Stimulated activated CD4-positive, alpha-beta T cell treated with anti-CD3 and anti-CD28 coated beads, Interleukin-1b, Interleukin-23, amount 100 ng/mL, for 4 hours (primary cell): ENCODE measurements around the gene PLAAT2.
"Not testable (repeated sequence)": the region's sequence is repeated elsewhere in the genome, so short reads cannot be mapped to it uniquely, and the experiment has no call there.

ENCODE experiments used
- DNase-seq, 2 donors: peaks; one replicate each; pipeline ENCODE4 v3.0.0-alpha.2; 2020; ENCODE audit warnings: low read depth in 2 of 2

The PLAAT2 gene

DNA sequence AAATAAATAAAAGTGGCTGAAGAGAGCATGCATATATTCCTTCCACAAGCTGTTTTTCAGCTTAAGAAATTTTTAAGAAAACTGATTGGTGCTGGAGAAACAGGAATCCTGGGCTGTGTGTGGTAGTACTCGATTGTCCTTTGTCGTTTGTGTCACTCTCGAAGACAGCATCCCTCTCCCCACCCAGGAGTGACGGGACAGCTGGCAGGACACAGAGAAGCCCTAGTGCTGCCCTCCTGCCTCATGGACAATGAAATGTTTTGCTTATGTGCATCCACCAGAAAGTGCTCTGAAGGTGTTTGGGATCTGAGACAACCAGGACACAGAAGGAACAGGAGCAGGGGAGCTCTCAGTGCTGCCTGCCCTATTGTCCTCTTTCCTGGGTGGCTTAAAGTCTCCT, 13.8 kb downstream of the PLAAT2 start:
- DNase-seq: no peak

DNA sequence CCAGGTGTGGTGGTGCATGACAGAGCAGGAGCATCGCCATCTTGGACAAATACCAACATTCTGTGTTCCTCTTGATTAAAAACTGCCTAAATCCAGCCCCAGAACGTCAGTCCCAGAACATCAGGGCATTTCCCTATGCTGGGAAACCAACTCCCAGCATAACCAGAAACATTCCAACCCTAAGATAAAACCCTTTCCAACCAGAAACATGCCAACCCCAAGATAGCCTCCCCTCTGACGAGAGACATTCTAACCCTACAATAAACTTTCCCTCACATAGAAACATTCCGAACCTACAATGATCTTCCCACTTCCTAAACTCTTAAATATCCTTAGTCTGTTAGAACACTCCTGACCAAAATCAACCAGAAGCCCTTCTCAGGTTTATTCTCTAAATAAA, 15.0 kb downstream of the PLAAT2 start:
- no peak for DNase-seq

GRCh38 chr11:63547061-63547460, 16.1 kb downstream of the PLAAT2 start:
- no peak for DNase-seq

- DNase-seq: no peak
Observed at GRCh38 chr11:63543711-63544110, 19.5 kb downstream of the PLAAT2 start.

- DNase-seq: not testable (repeated sequence)
Observed at GRCh38 chr11:63542506-63542905, 20.7 kb downstream of the PLAAT2 start.

GRCh38 chr11:63537293-63538101, 25.7 kb downstream of the PLAAT2 start:
- no peak for DNase-seq

DNA sequence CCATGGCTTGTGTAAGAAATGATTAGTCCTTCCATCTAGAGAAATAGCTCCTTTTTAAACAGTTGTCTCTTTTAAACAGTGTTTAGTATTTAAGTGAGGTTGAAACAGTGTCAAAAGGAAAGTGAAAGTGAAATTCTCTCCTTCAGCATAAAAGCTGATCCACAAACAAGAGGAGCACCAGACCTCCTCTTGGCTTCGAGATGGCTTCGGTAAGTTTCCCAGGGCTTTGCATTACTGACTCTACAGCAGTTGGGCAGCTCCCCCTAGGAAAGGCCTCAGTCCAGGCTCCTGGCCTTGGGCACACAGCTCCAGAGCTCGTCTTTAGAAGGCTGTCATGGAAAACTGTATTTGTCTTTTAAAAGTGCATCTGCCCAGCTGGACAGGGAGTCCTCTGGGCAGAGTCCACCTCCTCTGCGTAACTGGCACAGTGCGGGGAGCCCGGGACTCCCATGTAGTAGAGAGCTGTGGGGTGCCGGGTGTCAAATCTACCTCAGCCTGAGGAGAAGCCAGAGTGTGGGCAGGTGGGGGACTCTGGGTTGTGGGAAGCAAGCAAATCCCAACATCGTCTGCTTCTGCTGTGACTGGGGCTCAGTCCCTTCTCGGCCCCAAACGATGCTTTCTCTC, 26.4 kb downstream of the PLAAT2 start, which contains the start of gene PLAAT4:
TSS of gene PLAAT4 (plus strand) at position 140 of the 624 bp plus-strand sequence. CDS start at position 201, 61 bp downstream.
- DNase-seq: peak; percentile 7 to 25

DNA sequence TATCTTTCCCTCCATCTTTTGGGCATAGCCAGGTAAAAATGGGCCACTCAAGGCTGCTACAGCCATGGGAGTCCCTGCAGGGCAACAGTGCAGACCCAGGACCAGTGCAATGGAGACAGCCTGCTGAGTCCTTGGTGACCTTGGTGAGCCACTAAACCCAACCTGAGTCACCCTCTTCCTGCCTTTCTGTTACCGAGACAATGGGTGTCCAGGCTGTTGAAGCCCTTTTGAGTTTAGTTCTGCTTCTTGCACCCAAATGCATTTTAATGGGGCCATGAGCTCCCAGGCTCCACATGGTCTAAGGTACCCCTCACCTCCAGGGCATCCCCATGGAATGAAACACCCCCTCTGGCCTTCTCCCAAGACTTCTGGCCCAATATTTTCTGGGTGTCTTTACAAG, 27.4 kb downstream of the PLAAT2 start:
- no peak for DNase-seq

DNA sequence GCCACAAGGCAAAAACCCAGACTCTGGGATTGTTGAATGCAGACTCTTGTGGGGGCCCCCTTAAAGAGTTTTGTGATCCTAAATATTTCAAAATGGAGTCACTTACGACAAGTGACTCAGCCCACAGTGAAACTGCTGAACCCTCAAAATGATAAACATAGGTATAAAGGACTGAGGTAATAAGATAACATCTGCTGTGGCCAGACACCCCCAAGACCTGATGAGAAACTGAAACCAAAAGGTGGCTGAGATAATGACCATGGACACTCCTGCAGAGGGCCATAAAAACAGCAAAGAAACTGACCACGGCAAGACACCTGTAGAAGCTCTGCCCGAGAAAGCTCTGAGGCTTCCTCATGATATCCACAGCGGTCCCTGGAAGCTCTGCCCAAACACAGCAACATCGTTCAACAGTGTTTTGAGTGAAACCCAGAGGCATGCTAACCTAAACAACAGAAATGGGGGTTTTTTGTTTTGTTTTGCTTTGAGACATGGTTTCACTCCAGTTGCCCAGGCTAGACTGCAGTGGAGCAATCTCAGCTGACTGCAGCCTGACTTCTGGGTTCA, 28.2 kb downstream of the PLAAT2 start:
- DNase-seq: no peak

DNA sequence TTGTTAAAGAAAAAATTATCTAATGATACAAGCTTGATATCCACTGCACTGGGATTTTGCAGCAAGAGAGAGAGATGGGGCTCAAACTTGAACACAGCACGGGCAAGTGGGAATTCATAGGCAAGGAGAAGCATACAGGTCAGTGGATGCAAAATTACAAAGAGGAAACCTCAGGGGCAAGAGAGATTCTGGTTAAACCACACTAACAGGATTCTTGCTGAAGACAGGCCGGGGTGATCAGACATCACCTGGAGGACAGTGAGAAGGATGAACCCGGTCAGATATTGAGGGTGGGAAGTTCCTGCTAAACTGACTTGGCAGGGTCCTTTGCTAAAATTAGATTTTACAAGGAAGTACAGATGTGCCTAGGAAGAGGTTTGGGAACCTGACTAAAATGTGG, 29.1 kb downstream of the PLAAT2 start:
- no peak for DNase-seq

DNA sequence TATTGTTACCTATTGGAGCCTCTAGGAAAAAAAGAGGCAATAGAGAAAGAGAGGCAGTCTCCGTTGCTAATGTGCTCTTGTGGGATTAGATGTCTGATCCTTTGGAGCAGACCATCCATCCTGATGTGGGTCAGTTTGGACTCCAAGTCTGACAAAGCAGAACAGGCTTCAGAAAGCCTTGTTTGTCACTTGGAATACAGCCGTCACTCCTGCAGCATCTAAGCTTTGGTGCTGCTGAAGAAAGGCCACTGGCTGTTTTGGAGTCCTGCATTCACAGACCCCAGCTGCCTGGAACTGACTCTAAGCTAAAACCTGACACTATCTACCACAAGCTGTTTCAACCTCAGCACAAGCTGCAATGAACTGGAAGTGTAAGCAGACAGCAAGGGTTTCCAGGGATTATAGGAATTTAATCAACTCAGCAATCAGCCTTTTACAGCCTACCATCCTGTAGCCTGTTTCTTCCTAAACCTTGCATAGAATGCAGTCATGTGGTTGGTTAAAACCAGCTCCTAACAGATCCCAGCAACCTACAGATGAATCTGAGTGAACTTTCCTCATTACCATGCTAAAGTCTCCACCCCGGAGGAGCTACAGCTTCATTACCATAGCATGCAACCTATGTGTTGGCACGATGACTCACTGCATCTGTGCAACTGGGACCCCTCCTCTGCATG, 30.2 kb downstream of the PLAAT2 start:
- no peak for DNase-seq

- no peak for DNase-seq
Observed at GRCh38 chr11:63532117-63532516, 31.1 kb downstream of the PLAAT2 start.

DNA sequence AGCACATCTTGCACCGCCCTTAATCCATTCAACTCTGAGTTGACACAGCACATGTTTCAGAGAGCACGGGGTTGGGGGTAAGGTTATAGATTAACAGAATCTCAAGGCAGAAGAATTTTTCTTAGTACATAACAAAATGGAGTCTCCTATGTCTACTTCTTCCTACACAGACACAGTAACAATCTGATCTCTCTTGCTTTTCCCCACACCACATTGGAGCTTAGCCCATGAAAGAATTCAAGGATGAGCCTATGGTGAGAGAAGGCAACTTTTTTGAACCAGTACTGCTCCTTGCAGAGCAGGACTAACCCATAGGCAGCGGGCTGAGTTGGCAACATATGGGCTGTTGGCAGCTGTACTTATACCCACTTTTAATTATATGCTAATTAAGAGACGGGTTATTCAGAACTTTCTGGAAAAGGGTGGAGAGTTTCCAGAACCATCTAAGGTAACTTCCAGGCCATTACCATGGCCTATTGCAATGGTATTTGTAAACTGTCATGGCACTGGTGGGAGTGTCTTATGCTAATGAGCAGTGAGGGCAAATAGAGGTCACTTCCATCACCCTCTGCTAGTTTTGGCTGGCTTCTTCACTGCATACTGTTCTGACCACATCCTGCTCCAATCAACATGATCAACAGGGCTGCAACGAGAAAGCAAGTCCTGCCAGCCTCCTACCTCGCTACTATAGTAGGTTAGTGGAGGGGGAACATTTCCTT, 31.9 kb downstream of the PLAAT2 start:
- DNase-seq: peak in 1 of 2 donors; percentile 32

- DNase-seq: no peak
Observed at GRCh38 chr11:63530021-63530420, 33.2 kb downstream of the PLAAT2 start.

DNA sequence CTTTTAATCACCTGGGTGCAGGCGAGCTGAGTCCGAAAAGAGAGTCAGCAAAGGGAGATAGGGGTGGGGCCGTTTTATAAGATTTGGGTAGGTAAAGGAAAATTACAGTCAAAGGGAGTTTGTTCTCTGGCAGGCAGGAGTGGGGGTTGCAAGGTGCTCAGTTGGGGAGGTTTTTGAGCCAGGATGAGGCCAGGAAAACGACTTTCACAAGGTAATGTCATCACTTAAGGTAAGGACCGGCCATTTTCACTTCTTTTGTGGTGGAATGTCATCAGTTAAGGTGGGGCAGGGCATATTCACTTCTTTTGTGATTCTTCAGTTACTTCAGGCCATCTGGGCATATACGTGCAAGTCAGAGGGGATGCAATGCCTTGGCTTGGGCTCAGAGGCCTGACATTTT, 33.8 kb downstream of the PLAAT2 start:
- not testable (repeated sequence) for DNase-seq

- DNase-seq: not testable (repeated sequence)
Observed at GRCh38 chr11:63528729-63529278, 34.4 kb downstream of the PLAAT2 start.

DNA sequence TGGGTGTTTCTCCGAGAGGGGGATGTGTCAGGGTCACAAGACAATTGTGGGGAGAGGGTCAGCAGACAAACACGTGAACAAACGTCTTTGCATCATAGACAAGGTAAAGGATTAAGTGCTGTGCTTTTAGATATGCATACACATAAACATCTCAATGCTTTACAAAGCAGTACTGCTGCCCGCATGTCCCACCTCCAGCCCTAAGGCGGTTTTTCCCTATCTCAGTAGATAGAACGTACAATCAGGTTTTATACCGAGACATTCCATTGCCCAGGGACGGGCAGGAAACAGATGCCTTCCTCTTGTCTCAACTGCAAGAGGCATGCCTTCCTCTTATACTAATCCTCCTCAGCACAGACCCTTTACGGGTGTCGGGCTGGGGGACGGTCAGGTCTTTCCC, 35.0 kb downstream of the PLAAT2 start:
- not testable (repeated sequence) for DNase-seq

- DNase-seq: no peak
Observed at GRCh38 chr11:63527667-63528066, 35.5 kb downstream of the PLAAT2 start.

- no peak for DNase-seq
Observed at GRCh38 chr11:63523151-63523550, 40.0 kb downstream of the PLAAT2 start.

GRCh38 chr11:63521896-63522295, 41.3 kb downstream of the PLAAT2 start:
- DNase-seq: no peak

- DNase-seq: no peak
Observed at GRCh38 chr11:63520606-63521170, 42.5 kb downstream of the PLAAT2 start.
